OCI-LY1 (cell line): ENCODE results near the gene PTGES.

Source experiments
- H2AFZ ChIP-seq: fragments of 200-600 bp; sonication (generic), shearing (Covaris generic); 2 replicates; pipeline ENCODE4 v1.6.0; 2014; ENCODE audit warnings: antibody characterized with exemption, mild to moderate bottlenecking, low read length
- H3F3A ChIP-seq: fragments of 200-600 bp; sonication (generic), shearing (Covaris generic); 2 replicates; pipeline ENCODE4 v1.6.0; 2014; ENCODE audit warnings: mild to moderate bottlenecking, antibody characterized with exemption, low read length, moderate library complexity; ENCODE audit not compliant: insufficient read depth
- H3K27ac ChIP-seq: fragments of 200-600 bp; sonication (generic); 2 replicates; pipeline ENCODE4 v1.5.1; 2014; ENCODE audit warnings: low read length, mixed run types, mild to moderate bottlenecking, low read depth; ENCODE audit not compliant: poor library complexity, severe bottlenecking
- H3K27me3 ChIP-seq: fragments of 200-600 bp; sonication (generic); 2 replicates; pipeline ENCODE4 v1.6.0; 2014; ENCODE audit warnings: antibody characterized with exemption, mild to moderate bottlenecking, low read length, moderate library complexity; ENCODE audit not compliant: insufficient read depth
- H3K36me3 ChIP-seq: fragments of 200-600 bp; sonication (generic); 2 replicates; pipeline ENCODE4 v1.6.1; 2014; ENCODE audit warnings: mild to moderate bottlenecking, antibody characterized with exemption, low read length, moderate library complexity, mixed read lengths; ENCODE audit not compliant: insufficient read depth
- H3K4me1 ChIP-seq: fragments of 200-600 bp; sonication (generic); 2 replicates; pipeline ENCODE4 v1.5.1; 2014; ENCODE audit warnings: mild to moderate bottlenecking, low read length, moderate library complexity; ENCODE audit not compliant: insufficient read depth, severe bottlenecking
- H3K4me2 ChIP-seq: fragments of 200-600 bp; sonication (generic), shearing (Covaris generic); 2 replicates; pipeline ENCODE4 v1.6.1; 2014; ENCODE audit warnings: low read length
- H3K4me3 ChIP-seq: fragments of 200-600 bp; sonication (generic); 2 replicates; pipeline ENCODE4 v1.5.1; 2014; ENCODE audit warnings: low read length, low read depth, mild to moderate bottlenecking, mixed read lengths; ENCODE audit not compliant: poor library complexity, severe bottlenecking
- H3K79me2 ChIP-seq: fragments of 200-600 bp; shearing (Covaris generic); 2 replicates; pipeline ENCODE4 v1.6.1; 2016; ENCODE audit warnings: mixed run types, low read length, mixed read lengths; ENCODE audit not compliant: insufficient read depth
- H3K9ac ChIP-seq: fragments of 200-600 bp; sonication (generic), shearing (Covaris generic); 2 replicates; pipeline ENCODE4 v1.6.1; 2014; ENCODE audit warnings: mild to moderate bottlenecking, low read length, mixed read lengths
- H3K9me2 ChIP-seq: fragments of 200-600 bp; sonication (generic), shearing (Covaris generic); 2 replicates; pipeline ENCODE4 v1.6.1; 2014; ENCODE audit warnings: low read depth, mild to moderate bottlenecking, low read length, mixed read lengths
- H3K9me3 ChIP-seq: fragments of 200-600 bp; shearing (Covaris generic); 2 replicates; pipeline ENCODE4 v1.6.1; 2014; ENCODE audit warnings: low read length, mixed read lengths
- H4K20me1 ChIP-seq: fragments of 200-600 bp; sonication (generic), shearing (Covaris generic); 2 replicates; pipeline ENCODE4 v1.6.0; 2016; ENCODE audit warnings: mild to moderate bottlenecking, low read length; ENCODE audit not compliant: insufficient read depth
- CTCF ChIP-seq: fragments of 200-600 bp; sonication (generic), shearing (Covaris generic); IDR thresholded peaks from 2 replicates; pipeline ENCODE4 v1.5.1; 2017; ENCODE audit warnings: mild to moderate bottlenecking, antibody characterized with exemption, low read length, moderate library complexity, mixed read lengths
- EZH2 ChIP-seq: fragments of 200-600 bp; sonication (generic), shearing (Covaris generic); IDR thresholded peaks from 2 replicates; pipeline ENCODE4 v1.8.0; 2017; ENCODE audit warnings: borderline replicate concordance, mixed run types, mild to moderate bottlenecking, antibody characterized with exemption, low read length, moderate library complexity, mixed read lengths

Gene PTGES

GRCh38 chr9:129709438-129710168, 43.2 kb downstream of the PTGES start:
- no peaks in the 10 kb centered on the region for H3K4me1 ChIP-seq
- TF ChIP-seq CTCF (no peak), EZH2 (no peak)
- no peak overlapping the region for H3K9ac ChIP-seq
- H3K27me3 ChIP-seq, result peaks cover 15% of the 10 kb centered on the region; the same call in 1 of the 2 replicates
- no peaks in the 10 kb centered on the region for H3K9me3 ChIP-seq
- no peaks in the 10 kb centered on the region for H3K9me2 ChIP-seq
- no peaks in the 10 kb centered on the region for H3K36me3 ChIP-seq
- H4K20me1 ChIP-seq, result no peaks in the 10 kb centered on the region
- no peak overlapping the region for H3K4me3 ChIP-seq
- no peaks in the 10 kb centered on the region for H3K79me2 ChIP-seq
- H2AFZ ChIP-seq, result no peak overlapping the region
- H3K27ac ChIP-seq, result no peak overlapping the region
- H3F3A ChIP-seq, result no peaks in the 10 kb centered on the region
- no peak overlapping the region for H3K4me2 ChIP-seq

- no peaks in the 10 kb centered on the region for H3K9me3 ChIP-seq
- no peak overlapping the region for H2AFZ ChIP-seq
- H3K9ac ChIP-seq, result no peak overlapping the region
- no peak overlapping the region for H3K27ac ChIP-seq
- TF ChIP-seq EZH2 (no peak), CTCF (no peak)
- no peaks in the 10 kb centered on the region for H3K4me1 ChIP-seq
- no peaks in the 10 kb centered on the region for H3K9me2 ChIP-seq
- H3F3A ChIP-seq, result no peaks in the 10 kb centered on the region
- H3K79me2 ChIP-seq, result no peaks in the 10 kb centered on the region
- no peaks in the 10 kb centered on the region for H4K20me1 ChIP-seq
- H3K4me2 ChIP-seq, result no peak overlapping the region
- H3K4me3 ChIP-seq, result no peak overlapping the region
- no peaks in the 10 kb centered on the region for H3K36me3 ChIP-seq
- H3K27me3 ChIP-seq, result peaks cover 15% of the 10 kb centered on the region; the same call in 1 of the 2 replicates
Observed at GRCh38 chr9:129708793-129709192, 44.0 kb downstream of the PTGES start.

- TF ChIP-seq EZH2 (no peak), CTCF (no peak)
- H3K27ac ChIP-seq, result no peak overlapping the region
- H3K4me2 ChIP-seq, result no peak overlapping the region
- H3K4me1 ChIP-seq, result no peaks in the 10 kb centered on the region
- no peaks in the 10 kb centered on the region for H3K9me3 ChIP-seq
- H3K4me3 ChIP-seq, result no peak overlapping the region
- H3K9ac ChIP-seq, result no peak overlapping the region
- no peak overlapping the region for H2AFZ ChIP-seq
- H3K36me3 ChIP-seq, result no peaks in the 10 kb centered on the region
- no peaks in the 10 kb centered on the region for H3K79me2 ChIP-seq
- H4K20me1 ChIP-seq, result no peaks in the 10 kb centered on the region
- no peaks in the 10 kb centered on the region for H3F3A ChIP-seq
- H3K27me3 ChIP-seq, result peaks cover 12% of the 10 kb centered on the region; the same call in 1 of the 2 replicates
- H3K9me2 ChIP-seq, result no peaks in the 10 kb centered on the region
Observed at GRCh38 chr9:129704807-129705206, 48.0 kb downstream of the PTGES start.
